ENCODE data around the gene WFDC2. TPM values are rescaled to one million over a fixed set of nuclear protein-coding genes. Genes with fewer than 3 reads are reported as not detected.

WFDC2 gene
- total RNA-seq, 1 donor from 2014 or later, result 32.5 TPM

DNA sequence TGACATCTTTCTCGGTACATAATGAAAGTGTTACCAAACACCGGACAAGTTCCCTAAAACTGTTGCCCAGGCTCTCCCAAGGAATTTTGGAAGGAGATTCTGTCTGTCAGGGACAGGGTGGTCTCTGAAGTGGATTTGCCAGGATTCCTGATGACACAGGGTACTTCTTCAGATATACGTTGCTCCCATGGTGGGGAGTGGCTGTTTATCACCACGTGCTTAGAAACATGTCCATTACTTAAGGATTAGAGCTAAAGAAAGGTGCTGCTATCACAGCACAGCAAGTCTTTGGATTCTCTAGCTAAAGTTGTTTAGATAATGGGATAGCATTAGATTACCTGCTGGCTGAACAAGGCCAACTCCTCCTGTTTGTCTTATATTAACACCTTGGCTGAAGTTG is 39.5 kb downstream of the WFDC2 start:
- H3K4me1 ChIP-seq, result no peaks in the 10 kb centered on the region
- no peaks in the 10 kb centered on the region for H3K27me3 ChIP-seq
- no peaks in the 10 kb centered on the region for H3K9me3 ChIP-seq
- H3K27ac ChIP-seq, result no peak overlapping the region
- DNase-seq (ENCODE audit: low spot score in 2 of 2), result no peak
- intact Hi-C loops (cut with DNase I), result no loop called here
- no peaks in the 10 kb centered on the region for H3K36me3 ChIP-seq
- H3K4me3 ChIP-seq, result no peak overlapping the region
- TF ChIP-seq, protein P1, sequence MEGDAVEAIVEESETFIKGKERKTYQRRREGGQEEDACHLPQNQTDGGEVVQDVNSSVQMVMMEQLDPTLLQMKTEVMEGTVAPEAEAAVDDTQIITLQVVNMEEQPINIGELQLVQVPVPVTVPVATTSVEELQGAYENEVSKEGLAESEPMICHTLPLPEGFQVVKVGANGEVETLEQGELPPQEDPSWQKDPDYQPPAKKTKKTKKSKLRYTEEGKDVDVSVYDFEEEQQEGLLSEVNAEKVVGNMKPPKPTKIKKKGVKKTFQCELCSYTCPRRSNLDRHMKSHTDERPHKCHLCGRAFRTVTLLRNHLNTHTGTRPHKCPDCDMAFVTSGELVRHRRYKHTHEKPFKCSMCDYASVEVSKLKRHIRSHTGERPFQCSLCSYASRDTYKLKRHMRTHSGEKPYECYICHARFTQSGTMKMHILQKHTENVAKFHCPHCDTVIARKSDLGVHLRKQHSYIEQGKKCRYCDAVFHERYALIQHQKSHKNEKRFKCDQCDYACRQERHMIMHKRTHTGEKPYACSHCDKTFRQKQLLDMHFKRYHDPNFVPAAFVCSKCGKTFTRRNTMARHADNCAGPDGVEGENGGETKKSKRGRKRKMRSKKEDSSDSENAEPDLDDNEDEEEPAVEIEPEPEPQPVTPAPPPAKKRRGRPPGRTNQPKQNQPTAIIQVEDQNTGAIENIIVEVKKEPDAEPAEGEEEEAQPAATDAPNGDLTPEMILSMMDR (IDR thresholded peaks at IDR 0.05), result no peak

DNA sequence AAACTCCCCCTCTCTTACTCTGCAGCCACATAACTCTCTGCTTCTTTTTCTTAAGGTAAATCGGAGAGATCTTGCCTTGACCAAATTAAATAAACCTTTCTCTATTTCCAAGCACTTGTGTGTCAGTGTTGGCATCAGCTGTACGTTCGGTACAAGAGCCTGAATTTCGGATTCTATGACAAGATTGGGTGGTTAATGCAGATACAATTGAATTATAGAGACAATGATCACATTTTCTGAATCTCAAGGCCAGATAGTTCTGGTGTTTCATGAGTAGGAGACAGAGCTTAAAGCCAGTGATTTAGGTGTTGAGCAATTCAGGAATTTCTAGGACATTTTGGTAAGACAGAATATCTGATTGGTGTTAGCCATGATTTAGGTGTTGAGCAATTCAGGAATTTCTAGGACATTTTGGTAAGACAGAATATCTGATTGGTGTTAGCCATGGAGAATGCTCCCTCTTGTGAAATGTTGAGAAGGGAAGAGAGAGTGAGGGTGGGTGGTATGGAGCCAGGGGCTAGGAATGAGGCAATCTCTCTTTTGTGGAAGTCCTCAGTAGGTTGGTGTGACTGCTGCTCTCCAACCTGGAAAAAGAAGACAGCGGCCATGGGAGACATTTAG is 40.8 kb downstream of the WFDC2 start:
- intact Hi-C loops (cut with DNase I), result no loop called here
- H3K4me3 ChIP-seq, result no peak overlapping the region
- no peaks in the 10 kb centered on the region for H3K27me3 ChIP-seq
- no peak overlapping the region for H3K27ac ChIP-seq
- no peaks in the 10 kb centered on the region for H3K36me3 ChIP-seq
- no peaks in the 10 kb centered on the region for H3K9me3 ChIP-seq
- no peaks in the 10 kb centered on the region for H3K4me1 ChIP-seq
- TF ChIP-seq, protein P1 (IDR thresholded peaks at IDR 0.05), result no peak
- no peak for DNase-seq (ENCODE audit: low spot score in 2 of 2)

DNA sequence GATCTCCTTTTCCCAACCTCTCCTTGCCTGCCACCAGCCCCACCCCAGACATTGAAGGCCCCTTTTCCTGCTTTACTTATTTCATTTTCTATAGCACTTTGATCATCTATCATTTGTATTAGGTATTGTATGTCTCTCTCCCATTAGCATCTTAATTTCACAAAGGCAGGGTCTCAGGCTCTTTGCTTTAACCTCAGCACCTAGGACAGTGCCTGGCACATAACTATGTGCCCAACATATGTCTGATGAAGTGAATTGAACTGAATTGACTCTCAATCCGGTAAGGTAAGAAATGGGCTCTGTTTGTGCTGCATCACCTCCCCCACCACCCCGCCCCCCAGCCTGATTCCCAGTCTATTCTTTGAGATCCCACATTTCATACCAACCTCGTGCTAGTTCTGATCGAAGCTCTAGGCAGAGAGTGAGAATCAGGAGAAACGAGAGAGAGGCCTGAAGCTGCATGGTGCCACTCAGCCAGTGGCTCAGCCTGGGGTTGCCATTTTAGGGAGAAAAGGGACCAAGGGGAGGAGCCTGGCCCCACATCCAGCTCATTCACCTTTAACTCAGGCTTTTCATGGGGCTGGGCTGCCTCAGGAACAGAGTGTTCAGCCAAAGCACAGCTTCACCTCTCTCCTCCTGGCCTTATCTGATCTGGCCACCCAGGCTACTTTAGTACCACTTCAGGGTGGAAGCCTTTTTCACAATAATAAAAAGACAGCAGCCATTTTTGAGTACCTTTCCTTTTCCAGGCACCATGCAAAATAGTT is 45.8 kb downstream of the WFDC2 start, which contains the start of gene SPINT3:
SPINT3 (minus strand) TSS at position 476 of the 767 bp plus-strand sequence; CDS start at position 462, 14 bp downstream.
- Histone ChIP-seq H3K27ac (no peak within 1 kb of the TSS), H3K27me3 (no peaks in the 10 kb centered on the region), H3K4me1 (no peaks in the 10 kb centered on the region), H3K9me3 (no peaks in the 10 kb centered on the region), H3K4me3 (no peak within 1 kb of the TSS), H3K36me3 (no peaks in the 10 kb centered on the region)
- intact Hi-C loops (cut with DNase I), result no loop called here
- DNase-seq (ENCODE audit: low spot score in 2 of 2), result no peak
- TF ChIP-seq, protein P1 (IDR thresholded peaks at IDR 0.05), result no peak

DNA sequence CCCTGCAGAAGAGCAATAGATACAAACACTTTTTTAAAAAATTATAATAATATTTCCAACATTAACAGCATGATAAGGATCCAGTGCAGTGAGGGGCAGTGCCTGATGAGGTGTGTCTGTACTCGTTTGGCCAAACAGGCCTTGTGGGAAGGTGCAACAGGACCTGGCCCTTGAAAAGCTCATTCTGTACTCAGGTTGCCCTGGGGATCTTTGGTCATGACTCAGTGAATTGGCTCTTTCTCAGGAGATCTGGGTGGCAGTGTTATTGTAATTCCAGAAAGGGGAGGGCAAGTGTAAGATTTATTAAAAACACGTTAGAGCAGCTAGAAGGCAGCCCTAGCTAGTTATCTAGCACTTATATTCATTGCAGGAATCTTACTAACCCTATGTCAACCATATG is 48.7 kb downstream of the WFDC2 start:
- DNase-seq (ENCODE audit: low spot score in 2 of 2), result no peak
- intact Hi-C loops (cut with DNase I), result no loop called here
- no peaks in the 10 kb centered on the region for H3K4me1 ChIP-seq
- TF ChIP-seq, protein P1 (IDR thresholded peaks at IDR 0.05), result no peak
- no peak overlapping the region for H3K27ac ChIP-seq
- no peaks in the 10 kb centered on the region for H3K9me3 ChIP-seq
- H3K27me3 ChIP-seq, result no peaks in the 10 kb centered on the region
- H3K36me3 ChIP-seq, result no peaks in the 10 kb centered on the region
- no peak overlapping the region for H3K4me3 ChIP-seq

DNA sequence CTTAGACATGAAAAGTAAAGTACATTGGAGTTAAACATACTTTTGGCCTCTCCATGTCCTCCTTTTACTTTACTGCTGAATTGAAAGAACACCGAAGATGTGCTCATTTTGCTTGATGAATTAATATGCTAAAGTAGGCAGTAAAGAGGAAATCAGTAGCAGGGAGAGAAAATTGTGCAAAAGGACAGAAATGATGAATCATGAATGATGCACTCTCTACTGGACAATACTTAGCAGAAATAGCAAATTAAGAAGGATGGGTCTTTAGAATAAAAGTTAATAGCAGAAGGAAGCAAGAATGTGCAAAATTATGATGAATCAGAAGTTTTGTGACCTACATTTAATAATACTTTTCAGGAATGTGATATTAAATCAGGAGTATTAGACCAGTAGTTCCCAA is 54.3 kb downstream of the WFDC2 start:
- TF ChIP-seq, protein P1 (IDR thresholded peaks at IDR 0.05), result no peak
- DNase-seq (ENCODE audit: low spot score in 2 of 2), result no peak
- Histone ChIP-seq H3K9me3 (no peaks in the 10 kb centered on the region), H3K36me3 (no peaks in the 10 kb centered on the region), H3K27ac (no peak overlapping the region), H3K27me3 (no peaks in the 10 kb centered on the region), H3K4me1 (no peaks in the 10 kb centered on the region), H3K4me3 (no peak overlapping the region)
- intact Hi-C loops (cut with DNase I), result no loop called here
